Effector CD8-positive, alpha-beta T cell (primary cell): ENCODE data around the gene HTRA3.

Experiments used
- DNase-seq: peaks from one replicate; lab custom pipeline; 2025; lab: John Stamatoyannopoulos, UW

The HTRA3 gene

GRCh38 chr4:8355864-8356565 lies 86.5 kb downstream of the HTRA3 start:
- DNase-seq = no peak
